HG03460 (cell line): ENCODE measurements around the gene RGS6.

ENCODE experiments used
- ATAC-seq: cut with Tn5 transposase; IDR thresholded peaks from one replicate; pipeline ENCODE4 v1.9.1; 2021; ENCODE audit not compliant: unreplicated experiment

Gene RGS6

GRCh38 chr14:72546344-72547016 is 614.3 kb downstream of the RGS6 start:
- ATAC-seq, result no peak

GRCh38 chr14:72547999-72548398 is 615.8 kb downstream of the RGS6 start:
- ATAC-seq, result no peak

- ATAC-seq, result no peak
Observed at GRCh38 chr14:72549026-72549425, 616.8 kb downstream of the RGS6 start.

GRCh38 chr14:72549854-72550253 is 617.6 kb downstream of the RGS6 start:
- no peak for ATAC-seq

DNA sequence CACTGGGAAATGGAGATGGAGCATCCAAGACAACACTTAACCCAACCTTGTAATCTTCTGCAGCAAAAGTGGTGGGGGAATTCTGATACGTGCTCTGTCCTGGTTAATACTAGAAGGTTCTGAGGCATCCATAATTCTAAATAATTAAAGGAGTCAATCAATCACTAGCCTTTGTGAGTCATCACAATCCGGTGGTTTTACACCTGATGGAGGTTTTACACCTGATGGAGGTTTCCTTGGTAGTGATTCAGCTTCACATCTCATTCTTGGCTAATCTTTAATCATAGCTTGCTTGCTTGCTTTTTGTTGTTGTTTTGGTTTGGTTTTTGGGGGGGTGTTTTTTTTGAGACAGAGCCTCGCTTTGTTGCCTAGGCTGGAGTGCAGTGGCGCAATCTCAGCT is 618.3 kb downstream of the RGS6 start:
- no peak for ATAC-seq

GRCh38 chr14:72552236-72552635 is 620.0 kb downstream of the RGS6 start:
- ATAC-seq, result no peak

DNA sequence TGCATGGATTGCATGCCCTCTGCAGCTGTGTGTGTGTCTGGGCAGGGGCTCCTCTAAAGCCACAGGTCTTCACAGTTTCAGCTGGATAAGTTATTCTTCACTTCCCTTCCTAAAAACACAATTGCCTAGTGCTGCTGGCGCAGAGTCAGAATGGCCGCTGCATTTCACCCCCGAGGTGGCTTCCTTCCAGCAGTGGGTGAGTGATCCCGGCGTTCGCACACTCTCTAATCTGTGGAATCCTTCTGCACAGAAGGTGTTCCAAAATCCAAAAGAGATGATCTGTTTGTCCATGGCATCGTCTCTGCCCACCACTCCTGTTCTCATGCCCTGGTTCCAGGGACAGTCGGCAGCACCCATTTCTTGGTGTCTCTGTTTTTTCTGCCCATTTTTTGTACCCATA is 620.9 kb downstream of the RGS6 start:
- no peak for ATAC-seq

DNA sequence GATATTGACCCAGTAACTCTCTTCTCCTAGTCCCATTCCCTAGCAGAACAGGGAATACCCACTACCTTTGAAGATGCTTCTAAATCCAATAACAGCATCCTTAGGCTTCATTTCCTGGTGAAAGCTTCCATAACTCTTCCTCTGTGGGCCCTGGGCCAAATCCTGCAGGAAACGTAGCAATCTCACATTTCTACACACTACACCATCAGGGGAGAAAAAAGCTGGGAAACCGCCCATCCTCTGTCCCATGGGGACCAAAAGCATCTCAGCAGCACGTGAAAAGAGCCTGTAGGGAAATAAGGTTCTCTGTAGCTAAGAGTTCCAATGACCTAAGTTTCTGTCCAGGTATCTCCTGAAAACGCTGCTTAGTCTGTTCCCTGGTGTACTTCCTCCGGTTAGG is 621.4 kb downstream of the RGS6 start:
- no peak for ATAC-seq

GRCh38 chr14:72554401-72554800 is 622.2 kb downstream of the RGS6 start:
- no peak for ATAC-seq

DNA sequence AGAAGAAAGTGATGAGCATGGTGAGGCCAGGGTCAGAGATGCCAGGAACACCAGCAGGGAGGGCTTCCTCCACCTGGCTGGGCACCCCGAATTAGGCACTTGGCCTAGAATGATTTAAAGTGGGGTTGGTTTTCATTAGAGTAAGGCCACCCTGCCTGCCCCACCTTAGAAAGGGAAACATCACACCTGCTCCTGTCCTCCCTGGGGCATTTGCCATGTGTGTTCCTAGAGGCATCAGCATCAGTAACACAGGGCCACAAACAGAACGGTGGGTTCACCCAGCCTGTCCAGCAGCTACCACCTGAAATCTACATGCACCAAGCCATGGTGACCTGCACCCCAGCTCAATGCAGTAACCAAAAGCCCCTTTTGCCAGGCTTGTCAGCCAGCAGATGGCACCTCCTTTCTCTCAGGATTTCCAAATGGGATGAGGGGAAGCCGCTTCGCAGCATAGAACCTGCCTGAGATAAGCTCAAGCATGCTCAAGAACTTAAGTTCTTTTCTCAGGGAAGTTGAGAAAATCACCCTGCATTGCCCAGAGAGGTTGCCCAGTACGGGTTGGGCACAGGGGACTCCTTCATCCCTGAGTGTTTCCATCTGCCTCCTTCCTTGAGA is 622.9 kb downstream of the RGS6 start:
- no peak for ATAC-seq

GRCh38 chr14:72555609-72556000 is 623.4 kb downstream of the RGS6 start:
- ATAC-seq, result no peak

DNA sequence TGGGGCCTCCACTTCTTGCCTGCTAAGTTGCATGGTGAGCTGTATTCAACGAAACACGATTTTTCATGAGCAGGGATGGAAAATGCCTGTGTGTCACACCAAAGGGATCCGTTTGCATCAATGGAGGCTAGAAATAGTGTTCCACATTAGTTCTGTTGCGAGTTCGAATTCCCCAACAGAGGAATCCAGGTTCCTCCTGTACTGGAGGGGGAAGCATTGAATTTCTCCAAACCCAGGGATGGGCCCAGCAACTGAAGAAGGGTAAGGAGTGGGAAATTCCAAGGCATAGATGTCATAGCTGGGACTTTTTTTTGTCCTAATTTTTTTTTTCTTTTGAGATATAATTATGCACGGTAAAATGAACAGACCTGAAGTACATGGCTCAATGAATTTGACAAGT is 625.4 kb downstream of the RGS6 start:
- ATAC-seq, result no peak

- ATAC-seq, result no peak
Observed at GRCh38 chr14:72558721-72559120, 626.5 kb downstream of the RGS6 start.

- no peak for ATAC-seq
Observed at GRCh38 chr14:72559202-72559601, 627.0 kb downstream of the RGS6 start.

GRCh38 chr14:72559669-72560255 is 627.5 kb downstream of the RGS6 start:
- no peak for ATAC-seq

- no peak for ATAC-seq
Observed at GRCh38 chr14:72560331-72560730, 628.1 kb downstream of the RGS6 start.

DNA sequence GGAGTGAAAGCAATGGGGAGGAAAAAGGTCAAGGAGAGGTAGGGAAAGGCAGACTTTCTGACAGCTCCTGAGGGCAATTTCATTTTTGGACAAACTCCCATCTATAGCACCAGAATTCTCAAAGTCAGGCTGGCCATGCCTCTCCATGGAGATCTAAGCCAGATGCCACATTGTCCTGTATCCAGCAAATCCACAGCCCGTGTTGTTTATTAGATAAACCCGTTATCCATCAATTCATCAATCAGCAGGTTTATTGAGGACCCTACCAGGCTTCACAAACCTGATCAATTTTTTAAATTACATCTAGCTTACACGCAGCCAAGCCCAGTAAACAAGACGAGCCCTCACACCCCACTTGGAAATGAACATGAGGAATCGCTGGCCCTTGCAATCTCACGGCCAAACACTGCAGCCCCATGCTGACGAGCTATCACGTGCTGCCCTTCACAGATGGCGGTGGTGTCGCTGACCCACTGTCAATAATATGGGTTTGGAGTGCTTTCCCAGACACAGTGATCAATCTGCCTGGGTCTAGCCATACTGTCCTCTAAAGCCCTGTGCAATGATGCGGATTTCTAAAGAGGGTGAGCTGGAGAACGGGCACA is 628.8 kb downstream of the RGS6 start:
- no peak for ATAC-seq

DNA sequence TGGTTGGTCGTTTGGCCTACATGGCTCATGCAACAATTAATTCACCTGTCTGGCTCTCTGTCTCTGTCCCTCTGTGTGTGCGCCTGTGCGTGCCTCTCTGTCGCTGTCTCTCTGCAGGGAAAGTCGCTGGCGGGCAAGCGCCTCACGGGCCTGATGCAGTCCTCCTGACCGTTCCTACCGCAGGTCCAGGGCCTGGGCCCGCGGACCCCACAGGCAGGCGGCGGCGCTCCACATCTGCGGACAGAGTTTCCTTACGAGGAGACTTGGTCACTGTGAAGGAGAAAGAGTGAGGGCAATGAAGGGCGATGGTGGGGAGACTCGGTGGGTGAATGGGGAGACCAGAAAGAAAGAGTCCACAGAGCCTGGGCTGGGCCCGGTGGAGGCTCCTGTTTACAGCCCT is 630.1 kb downstream of the RGS6 start:
- ATAC-seq, result no peak

DNA sequence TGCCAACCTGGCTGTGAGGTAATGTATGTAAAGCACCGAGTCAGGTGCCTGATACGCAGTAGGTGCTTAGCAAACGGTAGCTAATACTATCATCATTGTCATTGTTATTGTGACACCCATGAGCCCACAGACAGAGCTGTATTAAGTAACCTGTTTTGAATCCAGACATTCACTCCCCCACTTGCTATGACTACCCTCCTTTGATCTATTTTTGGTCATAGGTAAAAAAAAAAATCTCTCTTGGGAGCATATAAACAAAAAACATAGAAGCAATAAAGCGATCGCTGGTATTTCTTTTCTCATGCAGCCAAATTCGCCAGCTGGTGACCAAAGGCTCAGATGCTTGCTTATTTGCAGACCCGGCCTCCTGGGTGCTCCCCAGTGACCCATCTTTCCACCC is 631.4 kb downstream of the RGS6 start:
- ATAC-seq, result no peak

DNA sequence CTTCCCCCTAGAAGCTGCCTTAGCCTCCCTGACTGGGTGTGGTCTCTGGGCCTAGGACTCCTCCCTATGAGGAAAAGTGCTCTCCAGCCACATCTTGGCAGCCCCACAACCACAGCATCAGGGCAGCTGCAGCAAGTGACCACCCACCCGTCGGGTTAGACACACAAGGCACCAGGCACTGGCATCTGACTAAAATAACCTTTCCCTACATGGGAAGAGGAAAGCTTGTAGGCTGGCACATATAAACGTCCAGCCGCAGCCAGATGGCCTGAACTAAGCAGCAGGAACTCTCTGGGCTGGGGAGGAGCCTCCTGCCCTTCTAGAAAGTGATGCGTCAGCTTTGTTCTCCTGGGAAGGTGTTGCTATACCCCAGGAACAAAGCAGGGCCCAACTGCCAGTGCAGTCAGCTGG is 632.9 kb downstream of the RGS6 start:
- no peak for ATAC-seq

DNA sequence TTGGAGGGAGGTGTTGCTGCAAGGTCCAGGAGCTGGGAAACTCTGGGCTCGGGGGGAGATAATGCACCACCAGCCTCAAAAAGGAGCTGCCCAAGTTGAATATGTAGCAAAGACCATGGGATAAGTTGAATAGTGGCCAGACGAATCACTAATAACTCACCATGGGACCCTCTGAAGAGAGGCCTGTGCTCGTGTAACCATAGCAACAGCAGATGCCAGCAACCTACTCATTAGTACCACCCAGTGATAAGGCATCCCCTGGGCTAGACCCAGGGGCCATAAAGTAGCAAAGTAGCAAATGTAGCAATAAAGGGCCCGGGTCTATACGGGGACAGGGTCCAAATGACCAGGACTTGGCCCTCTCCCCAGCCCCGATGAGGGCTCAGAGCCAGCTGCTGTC is 633.7 kb downstream of the RGS6 start:
- no peak for ATAC-seq

DNA sequence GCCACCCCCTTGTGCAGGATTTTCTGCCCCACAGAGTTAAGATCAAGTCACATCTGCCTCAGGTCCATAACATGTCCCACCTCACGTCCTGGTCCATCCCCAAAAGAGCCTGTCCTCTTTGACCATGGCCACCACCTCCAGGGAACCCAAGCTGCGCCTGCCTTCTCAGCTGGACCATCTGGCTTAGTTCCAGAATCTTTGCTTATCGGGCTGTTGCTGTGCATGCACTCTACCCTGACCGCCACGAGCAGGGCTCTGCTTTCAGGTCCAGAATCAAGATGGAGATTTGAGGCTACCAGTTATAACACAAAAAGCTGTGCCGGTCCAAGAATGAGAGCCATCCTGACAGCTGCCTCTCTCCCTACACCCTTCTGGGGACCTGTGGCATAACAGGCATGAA is 635.0 kb downstream of the RGS6 start:
- ATAC-seq, result no peak
